ENCODE measurements around the gene FKBP7. TPM values are rescaled to one million over a fixed set of nuclear protein-coding genes. Genes with fewer than 3 reads are reported as not detected.

The FKBP7 gene
- polyA plus RNA-seq, 1 donor from 2014 or later: 46.1 TPM

- peaks cover 69% of the 10 kb centered on the region for H3K79me2 ChIP-seq (replicated peaks; ENCODE audit: insufficient read depth, low read length)
These were observed 2.1 kb upstream of the FKBP7 start, which contains the start of gene PLEKHA3 for GRCh38 chr2:178480227-178481181. TSS of gene PLEKHA3 (plus strand) at chr2:178480457. CDS start at chr2:178480870, 413 bp downstream.

More at GRCh38 chr2:178480227-178481181, 2.1 kb upstream of the FKBP7 start, which contains the start of gene PLEKHA3:
- peak within 1 kb of the TSS; percentile 84 for H3K9ac ChIP-seq (ENCODE audit: low read length)
- peak within 1 kb of the TSS; percentile 82 for H3K4me3 ChIP-seq (ENCODE audit: low read length)
- H3F3A ChIP-seq (ENCODE audit: insufficient read depth, low read length, poor library complexity, severe bottlenecking): peaks cover 3% of the 10 kb centered on the region
- H3K36me3 ChIP-seq (ENCODE audit: insufficient read depth, low read length): no peaks in the 10 kb centered on the region
- TF ChIP-seq MXI1 (conservative IDR thresholded peaks at IDR 0.05; ENCODE audit: poor library complexity, severe bottlenecking): peak; percentile 55
- TF ChIP-seq POLR2AphosphoS5 (IDR thresholded peaks at IDR 0.05): peak; percentile 65
- TF ChIP-seq SMC3 (conservative IDR thresholded peaks at IDR 0.05; ENCODE audit: poor library complexity): no peak
- peak; percentile 45 for TF ChIP-seq EP300 (conservative IDR thresholded peaks at IDR 0.05; ENCODE audit: poor library complexity, severe bottlenecking)
- peak; percentile 23 for TF ChIP-seq CTCF (IDR thresholded peaks at IDR 0.05; ENCODE audit: poor library complexity, severe bottlenecking)
- TF ChIP-seq EZH2 (IDR thresholded peaks at IDR 0.05; ENCODE audit: borderline replicate concordance, insufficient read depth, low read length, poor library complexity, severe bottlenecking): no peak
- TF ChIP-seq RAD21 (conservative IDR thresholded peaks at IDR 0.05): no peak
- peak; percentile 39 for TF ChIP-seq REST (IDR thresholded peaks at IDR 0.05; ENCODE audit: borderline replicate concordance)
- H3K4me2 ChIP-seq (ENCODE audit: low read length): peak within 1 kb of the TSS; percentile 74
- no peaks in the 10 kb centered on the region for H4K20me1 ChIP-seq (ENCODE audit: insufficient read depth)
- peak within 1 kb of the TSS; percentile 37 for H2AFZ ChIP-seq (ENCODE audit: low read depth, low read length)
- no peaks in the 10 kb centered on the region for H3K9me2 ChIP-seq (ENCODE audit: insufficient read depth, low read length)
- H3K27me3 ChIP-seq (ENCODE audit: insufficient read depth, low read depth, low read length): no peaks in the 10 kb centered on the region
- H3K27ac ChIP-seq (ENCODE audit: low read length): peak within 1 kb of the TSS; percentile 95
- no peaks in the 10 kb centered on the region for H3K9me3 ChIP-seq (ENCODE audit: low read length)
